OCI-LY7 (cell line): Measurements from ENCODE around the gene LRP2. TPM values are rescaled to one million over a fixed set of nuclear protein-coding genes. Genes with fewer than 3 reads are reported as not detected.

Experiments
- BruUV-seq: library from RNA; stranded (reverse); fragments of 400-500 nt; replicated peaks from 2 replicates; lab custom pipeline; 2021; lab: Mats Ljungman, UMichigan
- CTCF ChIA-PET: fragments of 300-600 bp; sonication (Branson Sonifier 250); formaldehyde crosslinking; loops from one replicate; lab custom pipeline; 2022; ENCODE audit warnings: antibody characterized with exemption; ENCODE audit not compliant: unreplicated experiment; lab: Charles Lee
- POLR2A ChIA-PET: fragments of 300-600 bp; sonication (Branson Sonifier 250); formaldehyde crosslinking; loops from one replicate; lab custom pipeline; 2022; ENCODE audit warnings: antibody characterized with exemption; lab: Charles Lee
- DNase-seq: peaks from one replicate; pipeline ENCODE4 v3.0.0-alpha.2; 2015; ENCODE audit warnings: low spot score
- H2AFZ ChIP-seq: fragments of 200-600 bp; sonication (generic), shearing (Covaris generic); 2 replicates; pipeline ENCODE4 v1.6.1; 2014; ENCODE audit warnings: mild to moderate bottlenecking, antibody characterized with exemption, low read length, moderate library complexity
- H3K27ac ChIP-seq: fragments of 200-600 bp; sonication (generic); 2 replicates; pipeline ENCODE4 v1.5.1; 2014; ENCODE audit warnings: mixed run types, low read depth, mild to moderate bottlenecking, moderate library complexity, low read length, inconsistent platforms; ENCODE audit not compliant: poor library complexity, severe bottlenecking
- H3K36me3 ChIP-seq: fragments of 200-600 bp; sonication (generic); 2 replicates; pipeline ENCODE4 v1.6.1; 2014; ENCODE audit warnings: mild to moderate bottlenecking, antibody characterized with exemption, low read length, moderate library complexity, mixed read lengths; ENCODE audit not compliant: insufficient read depth
- H3K4me1 ChIP-seq: fragments of 200-600 bp; sonication (generic); 2 replicates; pipeline ENCODE4 v1.5.1; 2014; ENCODE audit warnings: mild to moderate bottlenecking, low read length; ENCODE audit not compliant: insufficient read depth, poor library complexity, severe bottlenecking
- H3K4me2 ChIP-seq: fragments of 200-600 bp; sonication (generic); 2 replicates; pipeline ENCODE4 v1.6.1; 2014; ENCODE audit warnings: mild to moderate bottlenecking, low read length
- H3K4me3 ChIP-seq: fragments of 200-600 bp; sonication (generic); 2 replicates; pipeline ENCODE4 v1.5.1; 2014; ENCODE audit warnings: mild to moderate bottlenecking, low read depth, low read length; ENCODE audit not compliant: poor library complexity, severe bottlenecking
- H3K79me2 ChIP-seq: fragments of 200-600 bp; sonication (generic); 2 replicates; pipeline ENCODE4 v1.6.1; 2016; ENCODE audit warnings: low read depth, mild to moderate bottlenecking, low read length, moderate library complexity, mixed read lengths; ENCODE audit not compliant: insufficient read depth
- H3K9me2 ChIP-seq: fragments of 200-600 bp; sonication (generic); 2 replicates; pipeline ENCODE4 v1.6.1; 2016; ENCODE audit warnings: mild to moderate bottlenecking, low read length, mixed read lengths; ENCODE audit not compliant: insufficient read depth
- H3K9me3 ChIP-seq: fragments of 200-600 bp; sonication (generic); 2 replicates; pipeline ENCODE4 v1.6.1; 2014; ENCODE audit warnings: mild to moderate bottlenecking, mixed run types, low read length, mixed read lengths
- H4K20me1 ChIP-seq: fragments of 200-600 bp; sonication (generic); 2 replicates; pipeline ENCODE4 v1.6.1; 2014; ENCODE audit warnings: mild to moderate bottlenecking, antibody characterized with exemption, low read length, moderate library complexity, mixed read lengths; ENCODE audit not compliant: insufficient read depth
- CTCF ChIP-seq: fragments of 200-600 bp; sonication (generic); conservative IDR thresholded peaks from 2 replicates; pipeline ENCODE4 v1.5.1; 2014; ENCODE audit warnings: mild to moderate bottlenecking, antibody characterized with exemption, low read length, moderate library complexity, mixed read lengths
- EZH2phosphoT487 ChIP-seq: fragments of 200-600 bp; sonication (generic); IDR thresholded peaks from 2 replicates; pipeline ENCODE4 v1.6.1; 2018; ENCODE audit warnings: low read depth, borderline replicate concordance, mild to moderate bottlenecking, mixed run types, antibody characterized with exemption, low read length, moderate library complexity, mixed read lengths
- intact Hi-C: fragments of 100-400 bp; cut with micrococcal nuclease; formaldehyde crosslinking; loops from one replicate; pipeline ENCODE4 v1.10.0; 2022; ENCODE audit not compliant: unreplicated experiment
- total RNA-seq, 2 experiments: library from RNA; depleted of rRNA in 1 of 2; stranded (reverse); fragments of >200 nt in 1 of 2; shearing (Covaris generic) in 1 of 2; gene quantifications; 2 replicates each; pipeline ENCODE4 v1.2.3, GENCODE V29; 2014 to 2022

Gene LRP2
- total RNA-seq, 2 experiments from 2014 or later: 0.89 TPM; not detected in 1

DNA sequence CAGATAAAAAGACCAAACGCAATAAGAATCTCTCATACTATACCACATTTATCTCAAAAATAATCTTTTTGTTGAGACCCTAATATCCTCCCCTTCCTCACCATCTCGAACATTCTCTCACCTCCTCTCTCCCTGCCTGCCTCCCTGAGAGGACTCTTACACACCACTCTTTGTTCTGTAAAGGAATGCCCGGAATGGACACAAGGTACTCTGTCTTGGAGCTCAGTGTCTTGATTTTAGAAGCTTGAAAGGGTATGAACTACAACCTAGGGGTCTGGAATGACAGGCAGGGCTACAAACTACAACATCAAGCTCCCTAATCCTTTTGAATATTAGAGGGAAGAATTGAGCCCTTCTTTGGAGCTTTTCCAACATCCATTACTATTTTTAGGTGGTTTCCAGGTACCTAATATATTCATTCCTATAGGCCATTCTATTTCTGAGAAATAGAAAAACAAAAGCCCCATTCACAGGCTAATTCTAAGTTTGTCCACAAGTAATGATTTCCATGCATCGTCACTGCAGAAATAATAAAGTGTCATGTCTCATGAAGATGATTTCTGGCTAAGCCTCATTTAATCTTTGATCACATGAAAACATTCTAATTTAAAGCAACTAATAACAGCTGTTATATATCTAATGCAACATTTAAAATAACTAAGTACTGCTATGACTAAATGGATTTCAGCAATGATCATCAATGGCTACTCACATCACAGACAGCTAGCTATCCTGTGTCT lies 60.6 kb downstream of the LRP2 start:
- Histone ChIP-seq H2AFZ (no peak overlapping the region), H4K20me1 (no peaks in the 10 kb centered on the region), H3K4me1 (no peaks in the 10 kb centered on the region), H3K79me2 (no peaks in the 10 kb centered on the region), H3K9me3 (no peaks in the 10 kb centered on the region), H3K9me2 (no peaks in the 10 kb centered on the region), H3K36me3 (no peaks in the 10 kb centered on the region), H3K27ac (no peak overlapping the region), H3K4me2 (no peak overlapping the region), H3K4me3 (no peak overlapping the region)
- ChIA-PET CTCF (no interaction called here), POLR2A (interaction anchor here (0.6 to 1.5 kb wide), 3 partner anchors 11 to 641 kb away, joined by 3 to 4 read pairs (median 3); no protein-coding TSS in a partner anchor)
- intact Hi-C loops: no loop called here
- no TSS peak for BruUV-seq
- no peak for TF ChIP-seq EZH2phosphoT487
- TF ChIP-seq CTCF: no peak
- no peak for DNase-seq

- no peaks in the 10 kb centered on the region for H3K79me2 ChIP-seq
- ChIA-PET CTCF (no interaction called here), POLR2A (interaction anchor here (0.6 to 1.5 kb wide), 3 partner anchors 12 to 642 kb away, joined by 3 to 4 read pairs (median 3); no protein-coding TSS in a partner anchor)
- H3K4me1 ChIP-seq: no peaks in the 10 kb centered on the region
- H3K36me3 ChIP-seq: no peaks in the 10 kb centered on the region
- no peak overlapping the region for H3K27ac ChIP-seq
- no peak for DNase-seq
- H3K9me2 ChIP-seq: no peaks in the 10 kb centered on the region
- H2AFZ ChIP-seq: no peak overlapping the region
- H3K4me2 ChIP-seq: no peak overlapping the region
- no TSS peak for BruUV-seq
- H3K9me3 ChIP-seq: no peaks in the 10 kb centered on the region
- no peak overlapping the region for H3K4me3 ChIP-seq
- intact Hi-C loops: no loop called here
- H4K20me1 ChIP-seq: no peaks in the 10 kb centered on the region
- TF ChIP-seq CTCF: no peak
- TF ChIP-seq EZH2phosphoT487: no peak
Measured at GRCh38 chr2:169300636-169301530, 61.5 kb downstream of the LRP2 start.
